ENCODE data around the gene RNF19B.

Gene RNF19B

DNA sequence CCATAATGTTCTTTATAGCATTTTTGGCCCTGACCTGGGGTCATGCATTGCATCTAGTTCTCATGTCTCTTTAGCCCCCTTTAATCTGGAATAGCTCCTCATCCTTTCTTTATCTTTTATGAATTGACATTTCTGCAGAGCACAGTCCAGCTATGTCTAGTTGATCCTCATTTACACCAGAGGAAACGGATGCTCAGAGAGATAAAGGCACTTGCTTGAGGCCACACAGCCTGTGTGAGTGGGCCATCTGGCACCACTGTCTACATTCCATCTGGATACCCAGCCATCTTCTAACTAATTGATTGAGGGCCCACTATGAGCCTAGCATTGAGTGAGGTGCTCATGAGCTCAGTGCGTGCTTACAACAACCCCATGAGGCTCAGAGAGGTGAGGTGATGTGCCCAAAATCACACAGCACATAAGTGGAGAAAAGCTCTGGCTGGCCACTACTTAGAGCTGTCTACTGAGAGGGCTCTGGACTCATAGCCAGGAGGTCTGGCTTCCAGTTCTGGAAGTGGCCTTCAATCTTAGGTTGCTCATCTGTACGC, 74.8 kb downstream of the RNF19B start:
- H3K27ac ChIP-seq, result no peak overlapping the region
- TF ChIP-seq CTCF (IDR thresholded peaks at IDR 0.05) (no peak), ZFX (IDR thresholded peaks at IDR 0.05; ENCODE audit: borderline replicate concordance) (no peak)

- no peak overlapping the region for H3K27ac ChIP-seq
- TF ChIP-seq CTCF (IDR thresholded peaks at IDR 0.05), result no peak
- TF ChIP-seq ZFX (IDR thresholded peaks at IDR 0.05; ENCODE audit: borderline replicate concordance), result no peak
Measured at GRCh38 chr1:32888677-32889420, 75.8 kb downstream of the RNF19B start.

DNA sequence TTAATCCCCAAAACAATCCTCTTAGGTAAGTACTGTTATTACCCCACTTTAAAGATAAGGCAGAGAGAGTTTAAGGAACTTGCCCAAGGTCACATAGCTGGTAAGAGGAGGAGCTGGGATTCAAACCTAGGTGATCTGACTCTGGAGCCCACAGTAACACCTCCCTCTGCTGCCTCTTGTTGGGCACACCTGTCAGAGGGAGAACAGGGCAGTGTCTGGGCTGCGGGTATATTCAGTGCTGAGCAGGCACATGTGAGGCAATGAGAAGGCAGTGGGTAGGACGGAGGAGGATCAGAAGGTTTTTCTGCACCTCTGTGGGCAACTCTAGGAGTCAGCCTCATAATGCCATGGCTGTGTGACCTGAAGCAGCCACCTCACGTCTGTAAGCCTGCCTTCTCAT, 76.5 kb downstream of the RNF19B start:
- TF ChIP-seq ZFX (IDR thresholded peaks at IDR 0.05; ENCODE audit: borderline replicate concordance), result no peak
- no peak for TF ChIP-seq CTCF (IDR thresholded peaks at IDR 0.05)
- no peak overlapping the region for H3K27ac ChIP-seq

GRCh38 chr1:32887623-32888022, 77.0 kb downstream of the RNF19B start:
- no peak for TF ChIP-seq ZFX (IDR thresholded peaks at IDR 0.05; ENCODE audit: borderline replicate concordance)
- TF ChIP-seq CTCF (IDR thresholded peaks at IDR 0.05), result no peak
- no peak overlapping the region for H3K27ac ChIP-seq

DNA sequence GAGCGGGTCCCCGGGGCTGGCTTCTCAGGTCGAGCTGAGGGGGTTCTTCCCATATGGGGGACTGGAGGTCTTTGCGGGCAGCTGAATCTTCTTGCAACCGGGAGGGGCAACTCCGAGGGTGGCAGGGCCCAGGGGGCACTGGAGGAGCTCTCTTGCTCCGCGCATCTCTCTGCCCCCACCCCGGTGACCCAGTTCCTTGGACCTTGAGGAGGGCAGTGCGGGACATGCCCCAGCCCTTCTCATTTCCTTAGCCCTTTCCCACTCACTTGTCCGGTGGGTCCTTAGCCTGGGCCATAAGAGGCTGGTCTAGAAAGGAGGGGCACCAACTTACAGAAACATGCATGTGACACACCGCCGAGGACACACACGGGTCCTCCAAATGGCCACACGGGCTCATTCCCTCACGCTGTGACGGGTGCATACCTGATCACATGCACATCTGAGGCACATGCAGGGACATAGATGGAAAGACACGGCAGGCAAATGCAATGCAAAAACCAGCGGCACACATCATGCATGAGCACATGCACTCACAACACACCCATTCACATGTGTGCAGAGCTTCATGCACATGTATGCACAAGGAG, 77.7 kb downstream of the RNF19B start:
- no peak for TF ChIP-seq ZFX (IDR thresholded peaks at IDR 0.05; ENCODE audit: borderline replicate concordance)
- peak; percentile 47 for TF ChIP-seq CTCF (IDR thresholded peaks at IDR 0.05)

More for the DNA sequence above, 77.7 kb downstream of the RNF19B start:
- no peak overlapping the region for H3K27ac ChIP-seq
